ENCODE data around the gene AHI1.
"Not testable (repeated sequence)": the region's sequence is repeated elsewhere in the genome, so short reads cannot be mapped to it uniquely, and the experiment has no call there.

GRCh38 chr6:135339920-135340319 is 157.6 kb downstream of the AHI1 start:
- TF ChIP-seq CTCF (IDR thresholded peaks at IDR 0.05; ENCODE audit: insufficient read depth, low read depth, low read length); EZH2 (IDR thresholded peaks at IDR 0.05; ENCODE audit: insufficient read depth, low read length): not testable (repeated sequence)

All from astrocyte (in vitro differentiated cells and primary cell).